ENCODE data around the gene NUP98.

GRCh38 chr11:3641191-3641590 is 156.2 kb downstream of the NUP98 start:
- no peak for TF ChIP-seq CTCF (IDR thresholded peaks at IDR 0.05; ENCODE audit: poor library complexity)
- no peak for TF ChIP-seq EZH2 (IDR thresholded peaks at IDR 0.05; ENCODE audit: borderline replicate concordance)
